ENCODE results near the gene ELMO1.

DNA sequence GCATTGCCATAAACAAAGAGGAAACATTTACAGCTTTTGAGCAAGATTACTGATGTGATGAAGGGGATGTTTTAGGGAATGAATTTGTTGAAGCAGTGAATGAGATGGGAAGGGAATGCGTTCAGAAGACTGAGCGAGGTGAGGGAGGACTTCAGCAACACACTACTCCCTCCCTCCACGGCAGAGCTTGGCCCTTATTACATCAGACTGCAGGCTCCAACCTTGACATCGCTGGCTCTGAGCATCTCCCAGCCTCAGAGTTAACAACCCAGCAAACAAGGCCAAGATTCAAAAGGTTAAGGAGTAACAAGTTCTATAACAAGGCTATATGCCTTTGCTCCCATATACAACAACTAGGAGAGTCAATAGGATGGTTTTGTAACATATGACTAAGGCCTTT is 164.4 kb downstream of the ELMO1 start:
- TF ChIP-seq NFRKB (IDR thresholded peaks at IDR 0.05) = no peak
- TF ChIP-seq ELF4 (IDR thresholded peaks at IDR 0.05) = no peak
- TF ChIP-seq HDGF (IDR thresholded peaks at IDR 0.05; ENCODE audit: borderline replicate concordance) = no peak
- TF ChIP-seq FOXA1 (IDR thresholded peaks at IDR 0.05) = no peak
- no peak for TF ChIP-seq L3MBTL2 (conservative IDR thresholded peaks at IDR 0.05)
- TF ChIP-seq FOXK2 (IDR thresholded peaks at IDR 0.05) = no peak
- no peak for TF ChIP-seq FOXM1 (IDR thresholded peaks at IDR 0.05; ENCODE audit: borderline replicate concordance)
